ENCODE measurements around the gene DPT. TPM values are rescaled to one million over a fixed set of nuclear protein-coding genes. Genes with fewer than 3 reads are reported as not detected.

Gene DPT
- total RNA-seq, 2 donors from 2014 or later: 4.7 to 15.4 TPM

- no peak for DNase-seq (ENCODE audit: low spot score)
- TF ChIP-seq CTCF (IDR thresholded peaks at IDR 0.05): no peak
- no peak for TF ChIP-seq POLR2A (IDR thresholded peaks at IDR 0.05)
- TF ChIP-seq POLR2AphosphoS5 (IDR thresholded peaks at IDR 0.05): no peak
- intact Hi-C loops (cut with DNase I): no loop called here
- no peaks in the 10 kb centered on the region for H3K4me1 ChIP-seq (replicated peaks)
- no peak overlapping the region for H3K4me3 ChIP-seq
- H3K27me3 ChIP-seq (replicated peaks; ENCODE audit: insufficient read depth): no peaks in the 10 kb centered on the region
- no peaks in the 10 kb centered on the region for H3K36me3 ChIP-seq
- no peaks in the 10 kb centered on the region for H3K9me3 ChIP-seq
- no peak overlapping the region for H3K27ac ChIP-seq
- 18% methylated on average over 3 of the region's 3 CpGs for WGBS
Observed at GRCh38 chr1:168751195-168751650, 22.2 kb upstream of the DPT start.

GRCh38 chr1:168742994-168743650, 14.1 kb upstream of the DPT start:
- intact Hi-C loops (cut with DNase I): no loop called here
- no peak for TF ChIP-seq POLR2A (IDR thresholded peaks at IDR 0.05)
- no peak for TF ChIP-seq CTCF (IDR thresholded peaks at IDR 0.05)
- no peak for TF ChIP-seq POLR2AphosphoS5 (IDR thresholded peaks at IDR 0.05)
- Histone ChIP-seq H3K27ac (no peak overlapping the region), H3K4me1 (replicated peaks) (no peaks in the 10 kb centered on the region), H3K27me3 (replicated peaks; ENCODE audit: insufficient read depth) (no peaks in the 10 kb centered on the region), H3K9me3 (no peaks in the 10 kb centered on the region), H3K4me3 (no peak overlapping the region), H3K36me3 (no peaks in the 10 kb centered on the region)
- WGBS: 70% methylated on average over 8 of the region's 8 CpGs
- DNase-seq (ENCODE audit: low spot score): no peak

- no peak for DNase-seq (ENCODE audit: low spot score)
- no peaks in the 10 kb centered on the region for H3K4me1 ChIP-seq (replicated peaks)
- H3K27me3 ChIP-seq (replicated peaks; ENCODE audit: insufficient read depth): no peaks in the 10 kb centered on the region
- 86% methylated on average over 1 of the region's 1 CpG for WGBS
- intact Hi-C loops (cut with DNase I): no loop called here
- H3K36me3 ChIP-seq: no peaks in the 10 kb centered on the region
- no peak overlapping the region for H3K4me3 ChIP-seq
- TF ChIP-seq POLR2AphosphoS5 (IDR thresholded peaks at IDR 0.05) (no peak), CTCF (IDR thresholded peaks at IDR 0.05) (no peak), POLR2A (IDR thresholded peaks at IDR 0.05) (no peak)
- no peaks in the 10 kb centered on the region for H3K9me3 ChIP-seq
- H3K27ac ChIP-seq: no peak overlapping the region
Observed at GRCh38 chr1:168742386-168742785, 13.4 kb upstream of the DPT start.

GRCh38 chr1:168739908-168740307, 10.9 kb upstream of the DPT start:
- H3K4me3 ChIP-seq: no peak overlapping the region
- H3K27ac ChIP-seq: no peak overlapping the region
- DNase-seq (ENCODE audit: low spot score): no peak
- H3K4me1 ChIP-seq (replicated peaks): no peaks in the 10 kb centered on the region
- H3K36me3 ChIP-seq: no peaks in the 10 kb centered on the region
- WGBS: 95% methylated on average over 4 of the region's 4 CpGs
- intact Hi-C loops (cut with DNase I): no loop called here
- TF ChIP-seq POLR2AphosphoS5 (IDR thresholded peaks at IDR 0.05) (no peak), CTCF (IDR thresholded peaks at IDR 0.05) (no peak), POLR2A (IDR thresholded peaks at IDR 0.05) (no peak)
- H3K9me3 ChIP-seq: no peaks in the 10 kb centered on the region
- no peaks in the 10 kb centered on the region for H3K27me3 ChIP-seq (replicated peaks; ENCODE audit: insufficient read depth)

GRCh38 chr1:168736520-168736919, 7.5 kb upstream of the DPT start:
- Histone ChIP-seq H3K36me3 (no peaks in the 10 kb centered on the region), H3K4me3 (no peak overlapping the region), H3K27ac (no peak overlapping the region), H3K27me3 (replicated peaks; ENCODE audit: insufficient read depth) (no peaks in the 10 kb centered on the region), H3K4me1 (replicated peaks) (no peaks in the 10 kb centered on the region), H3K9me3 (no peaks in the 10 kb centered on the region)
- intact Hi-C loops (cut with DNase I): no loop called here
- 80% methylated on average over 6 of the region's 6 CpGs for WGBS
- DNase-seq (ENCODE audit: low spot score): no peak
- no peak for TF ChIP-seq POLR2AphosphoS5 (IDR thresholded peaks at IDR 0.05)
- TF ChIP-seq POLR2A (IDR thresholded peaks at IDR 0.05): no peak
- TF ChIP-seq CTCF (IDR thresholded peaks at IDR 0.05): no peak

All from prostate gland (tissue), 2 donors.